ENCODE data around the gene KCNS1. TPM values are rescaled to one million over a fixed set of nuclear protein-coding genes. Genes with fewer than 3 reads are reported as not detected.

Gene KCNS1
- total and polyA plus RNA-seq, 8 donors, result 0.30 TPM; not detected in 7

- no peak for DNase-seq
- Histone ChIP-seq H3K36me3 (no peaks in the 10 kb centered on the region), H3K9me3 (no peaks in the 10 kb centered on the region), H3K27me3 (peaks cover 0 to 64% (median 11%) of the 10 kb centered on the region in 3 donors), H3K4me3 (no peak overlapping the region), H3K4me1 (peaks cover 0 to 4% (median 0%) of the 10 kb centered on the region in 4 donors), H3K27ac (no peak overlapping the region)
- intact Hi-C loops (cut with DNase I; ENCODE audit: low total_unique reads), result no loop called here
- no peak for TF ChIP-seq POLR2AphosphoS5 (IDR thresholded peaks at IDR 0.05)
- TF ChIP-seq EP300 (IDR thresholded peaks at IDR 0.05), result no peak
- no peak for TF ChIP-seq POLR2A (IDR thresholded peaks at IDR 0.05)
- no peak for TF ChIP-seq CTCF (IDR thresholded peaks at IDR 0.05)
- 62 to 73% (median 71%) methylated on average over 8 of the region's 8 CpGs for WGBS, 5 donors
Measured at GRCh38 chr20:45109634-45110033, 8.7 kb upstream of the KCNS1 start.

GRCh38 chr20:45105317-45105716 is 4.4 kb upstream of the KCNS1 start:
- no peak for TF ChIP-seq POLR2AphosphoS5 (IDR thresholded peaks at IDR 0.05)
- no peak for TF ChIP-seq EP300 (IDR thresholded peaks at IDR 0.05)
- no peak for TF ChIP-seq POLR2A (IDR thresholded peaks at IDR 0.05)
- no peak for TF ChIP-seq CTCF (IDR thresholded peaks at IDR 0.05)
- H3K4me3 ChIP-seq, result no peak overlapping the region
- peaks cover 3 to 68% (median 15%) of the 10 kb centered on the region in 3 donors for H3K27me3 ChIP-seq
- H3K36me3 ChIP-seq, result no peaks in the 10 kb centered on the region
- no peaks in the 10 kb centered on the region for H3K9me3 ChIP-seq
- 80 to 92% (median 86%) methylated on average over 2 of the region's 2 CpGs for WGBS, 5 donors
- H3K4me1 ChIP-seq, result peaks cover 0 to 8% (median 6%) of the 10 kb centered on the region in 4 donors
- H3K27ac ChIP-seq, result no peak overlapping the region
- no peak for DNase-seq
- intact Hi-C loops (cut with DNase I; ENCODE audit: low total_unique reads), result no loop called here

GRCh38 chr20:45104786-45105185 is 3.9 kb upstream of the KCNS1 start:
- Histone ChIP-seq H3K36me3 (no peaks in the 10 kb centered on the region), H3K27ac (no peak overlapping the region), H3K4me3 (no peak overlapping the region), H3K4me1 (peaks cover 0 to 8% (median 6%) of the 10 kb centered on the region in 4 donors), H3K9me3 (no peaks in the 10 kb centered on the region), H3K27me3 (peaks cover 3 to 68% (median 15%) of the 10 kb centered on the region in 3 donors)
- whole genome bisulfite sequencing, 5 donors, result 44 to 57% (median 48%) methylated on average over 5 of the region's 5 CpGs
- intact Hi-C loops (cut with DNase I; ENCODE audit: low total_unique reads), result no loop called here
- TF ChIP-seq POLR2A (IDR thresholded peaks at IDR 0.05) (no peak), POLR2AphosphoS5 (IDR thresholded peaks at IDR 0.05) (no peak), EP300 (IDR thresholded peaks at IDR 0.05) (no peak), CTCF (IDR thresholded peaks at IDR 0.05) (no peak)
- DNase-seq, result no peak

GRCh38 chr20:45103072-45103471 is 2.1 kb upstream of the KCNS1 start:
- intact Hi-C loops (cut with DNase I; ENCODE audit: low total_unique reads), result no loop called here
- 72 to 91% (median 76%) methylated on average over 2 of the region's 2 CpGs for WGBS, 5 donors
- no peaks in the 10 kb centered on the region for H3K9me3 ChIP-seq
- H3K4me1 ChIP-seq, result peaks cover 6 to 14% (median 10%) of the 10 kb centered on the region in 4 donors
- no peak for DNase-seq
- H3K36me3 ChIP-seq, result no peaks in the 10 kb centered on the region
- no peak overlapping the region for H3K27ac ChIP-seq
- no peak overlapping the region for H3K4me3 ChIP-seq
- TF ChIP-seq POLR2A (IDR thresholded peaks at IDR 0.05), result no peak
- peaks cover 10 to 72% (median 32%) of the 10 kb centered on the region in 3 donors for H3K27me3 ChIP-seq

GRCh38 chr20:45101333-45101850 is 465 bp upstream of the KCNS1 start:
- DNase-seq, result no peak
- Histone ChIP-seq H3K27ac (no peak overlapping the region), H3K36me3 (no peaks in the 10 kb centered on the region), H3K9me3 (no peaks in the 10 kb centered on the region), H3K4me3 (peak overlapping the region in 1 of 4 donors; percentile 21), H3K4me1 (peaks cover 12 to 22% (median 16%) of the 10 kb centered on the region in 4 donors), H3K27me3 (peaks cover 23 to 73% (median 48%) of the 10 kb centered on the region in 3 donors)
- intact Hi-C loops (cut with DNase I; ENCODE audit: low total_unique reads), result no loop called here
- 64 to 70% (median 69%) methylated on average over 6 of the region's 6 CpGs for WGBS, 5 donors
- TF ChIP-seq CTCF (IDR thresholded peaks at IDR 0.05) (no peak), POLR2A (IDR thresholded peaks at IDR 0.05) (no peak), POLR2AphosphoS5 (IDR thresholded peaks at IDR 0.05) (no peak), EP300 (IDR thresholded peaks at IDR 0.05) (no peak)

Data from stomach (tissue), 9 donors.